ENCODE measurements around the gene NCOR2. TPM values are rescaled to one million over a fixed set of nuclear protein-coding genes. Genes with fewer than 3 reads are reported as not detected.

NCOR2 gene
- total RNA-seq, 4 donors from 2014 or later = 45.3 to 178 (median 99.9) TPM

DNA sequence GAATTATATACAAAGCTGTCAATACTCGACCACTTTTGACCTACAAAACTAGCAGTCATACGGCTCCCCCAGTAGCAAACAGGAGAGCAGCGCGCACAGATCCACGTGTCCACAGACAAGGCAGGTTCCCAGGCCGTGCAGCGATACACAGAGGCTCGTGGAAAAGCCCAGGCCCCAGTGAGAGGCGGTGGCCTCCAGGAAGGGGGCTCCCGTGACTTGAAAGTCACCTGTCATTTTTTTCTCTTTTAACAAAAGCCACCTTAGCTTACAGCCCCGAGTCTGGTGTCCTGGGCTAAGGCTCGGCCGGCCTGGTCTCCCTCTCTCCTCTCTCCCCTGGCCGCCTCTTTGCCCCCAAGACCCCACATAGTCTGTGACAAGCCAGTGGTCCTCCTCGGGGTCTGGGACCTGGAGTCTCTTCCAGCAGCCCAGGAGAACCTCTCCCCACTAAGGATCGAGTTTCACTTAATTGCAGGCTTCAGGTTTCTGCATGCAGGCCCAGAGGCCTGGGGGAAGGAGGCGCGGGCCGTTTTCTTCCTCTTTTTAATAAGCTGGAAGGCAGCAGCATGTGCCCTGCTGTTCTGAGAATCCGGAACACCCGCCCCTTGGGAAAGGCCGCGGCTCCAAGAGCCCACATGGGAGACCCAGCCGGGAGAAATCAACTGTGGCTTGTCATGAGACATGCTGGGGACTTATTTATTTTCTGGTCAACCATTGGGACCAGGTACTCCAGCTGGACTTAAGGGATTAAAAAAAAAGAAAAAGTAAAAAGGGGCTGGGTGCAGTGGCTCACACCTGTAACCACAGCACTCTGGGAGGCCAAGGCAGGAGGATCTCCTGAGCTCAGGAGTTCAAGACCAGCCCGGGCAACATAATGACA, 15.9 kb downstream of the NCOR2 start:
- no peak overlapping the region for H3K4me3 ChIP-seq (replicated peaks in 1 of 3)
- no peaks in the 10 kb centered on the region for H3K9me3 ChIP-seq
- intact Hi-C loops (cut with DNase I) = no loop called here
- no peak for TF ChIP-seq POLR2A (IDR thresholded peaks at IDR 0.05)
- TF ChIP-seq, protein P1, sequence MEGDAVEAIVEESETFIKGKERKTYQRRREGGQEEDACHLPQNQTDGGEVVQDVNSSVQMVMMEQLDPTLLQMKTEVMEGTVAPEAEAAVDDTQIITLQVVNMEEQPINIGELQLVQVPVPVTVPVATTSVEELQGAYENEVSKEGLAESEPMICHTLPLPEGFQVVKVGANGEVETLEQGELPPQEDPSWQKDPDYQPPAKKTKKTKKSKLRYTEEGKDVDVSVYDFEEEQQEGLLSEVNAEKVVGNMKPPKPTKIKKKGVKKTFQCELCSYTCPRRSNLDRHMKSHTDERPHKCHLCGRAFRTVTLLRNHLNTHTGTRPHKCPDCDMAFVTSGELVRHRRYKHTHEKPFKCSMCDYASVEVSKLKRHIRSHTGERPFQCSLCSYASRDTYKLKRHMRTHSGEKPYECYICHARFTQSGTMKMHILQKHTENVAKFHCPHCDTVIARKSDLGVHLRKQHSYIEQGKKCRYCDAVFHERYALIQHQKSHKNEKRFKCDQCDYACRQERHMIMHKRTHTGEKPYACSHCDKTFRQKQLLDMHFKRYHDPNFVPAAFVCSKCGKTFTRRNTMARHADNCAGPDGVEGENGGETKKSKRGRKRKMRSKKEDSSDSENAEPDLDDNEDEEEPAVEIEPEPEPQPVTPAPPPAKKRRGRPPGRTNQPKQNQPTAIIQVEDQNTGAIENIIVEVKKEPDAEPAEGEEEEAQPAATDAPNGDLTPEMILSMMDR (IDR thresholded peaks at IDR 0.05) = no peak
- DNase-seq = peak; percentile 62 to 70
- peak overlapping the region; percentile 76 to 80 (median 78) for H3K27ac ChIP-seq
- 44 to 46% methylated on average over 16 to 24 of the region's 25 CpGs for WGBS, 2 donors
- no peaks in the 10 kb centered on the region for H3K27me3 ChIP-seq
- H3K4me1 ChIP-seq = peaks cover 36 to 48% of the 10 kb centered on the region in 2 donors
- no peaks in the 10 kb centered on the region for H3K36me3 ChIP-seq

- 43 to 46% methylated on average over 7 to 10 of the region's 11 CpGs for WGBS, 2 donors
- TF ChIP-seq POLR2A (IDR thresholded peaks at IDR 0.05) = no peak
- peaks cover 36 to 58% of the 10 kb centered on the region in 2 donors for H3K4me1 ChIP-seq
Measured at GRCh38 chr12:124550123-124551089, 17.0 kb downstream of the NCOR2 start.

DNA sequence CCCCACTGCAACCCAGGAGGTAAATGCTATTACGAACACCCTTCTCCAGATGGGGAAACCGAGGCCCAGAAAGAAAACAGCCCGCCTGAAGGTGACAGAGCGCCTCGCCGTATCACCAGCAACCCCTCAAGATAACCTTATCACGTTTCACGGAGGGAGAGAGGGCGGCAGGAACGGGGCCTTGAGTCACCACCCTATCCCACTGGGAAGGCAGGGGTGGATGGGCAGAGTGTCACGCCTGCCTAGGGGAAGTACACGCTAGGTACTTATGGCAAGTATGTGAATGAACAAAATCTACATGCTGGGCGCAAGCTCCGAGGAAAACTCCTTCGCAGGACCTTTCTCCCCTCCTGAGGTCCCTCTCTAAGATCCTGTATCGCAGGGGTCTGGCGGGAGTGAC, 17.8 kb downstream of the NCOR2 start:
- intact Hi-C loops (cut with DNase I) = no loop called here
- WGBS, 2 donors = 90% methylated on average over 16 to 17 of the region's 17 CpGs
- TF ChIP-seq, protein P1 (IDR thresholded peaks at IDR 0.05) = no peak
- TF ChIP-seq POLR2A (IDR thresholded peaks at IDR 0.05) = no peak

More at GRCh38 chr12:124550123-124551089, 17.0 kb downstream of the NCOR2 start:
- Histone ChIP-seq H3K9me3 (no peaks in the 10 kb centered on the region), H3K36me3 (no peaks in the 10 kb centered on the region), H3K4me3 (replicated peaks in 1 of 3) (no peak overlapping the region), H3K27ac (peak overlapping the region; percentile 76 to 80 (median 78)), H3K27me3 (no peaks in the 10 kb centered on the region)
- intact Hi-C loops (cut with DNase I) = no loop called here
- peak; percentile 26 to 36 for DNase-seq

GRCh38 chr12:124548854-124549378, 18.5 kb downstream of the NCOR2 start:
- Histone ChIP-seq H3K4me1 (peaks cover 36 to 67% of the 10 kb centered on the region in 2 donors), H3K27me3 (no peaks in the 10 kb centered on the region), H3K4me3 (replicated peaks in 1 of 3) (no peak overlapping the region), H3K27ac (peak overlapping the region in 2 of 3 donors; percentile 56 to 78), H3K9me3 (no peaks in the 10 kb centered on the region), H3K36me3 (no peaks in the 10 kb centered on the region)
- intact Hi-C loops (cut with DNase I) = no loop called here
- DNase-seq = peak; percentile 46 to 50
- TF ChIP-seq, protein P1 (IDR thresholded peaks at IDR 0.05) = no peak
- no peak for TF ChIP-seq POLR2A (IDR thresholded peaks at IDR 0.05)
- WGBS, 2 donors = 57 to 62% methylated on average over 22 to 24 of the region's 24 CpGs

More for the DNA sequence above, 17.8 kb downstream of the NCOR2 start:
- Histone ChIP-seq H3K27ac (peak overlapping the region in 2 of 3 donors; percentile 78 to 80), H3K27me3 (no peaks in the 10 kb centered on the region), H3K4me1 (peaks cover 36 to 63% of the 10 kb centered on the region in 2 donors), H3K9me3 (no peaks in the 10 kb centered on the region), H3K36me3 (no peaks in the 10 kb centered on the region), H3K4me3 (replicated peaks in 1 of 3) (no peak overlapping the region)
- no peak for DNase-seq

- H3K4me1 ChIP-seq = peaks cover 49 to 80% of the 10 kb centered on the region in 2 donors
- WGBS, 2 donors = 96 to 99% methylated on average over 3 of the region's 3 CpGs
- intact Hi-C loops (cut with DNase I) = no loop called here
- H3K27ac ChIP-seq = no peak overlapping the region
- H3K4me3 ChIP-seq (replicated peaks in 1 of 3) = no peak overlapping the region
- H3K9me3 ChIP-seq = no peaks in the 10 kb centered on the region
- no peaks in the 10 kb centered on the region for H3K27me3 ChIP-seq
- DNase-seq = no peak
- TF ChIP-seq POLR2A (IDR thresholded peaks at IDR 0.05) = no peak
- TF ChIP-seq, protein P1 (IDR thresholded peaks at IDR 0.05) = no peak
- H3K36me3 ChIP-seq = no peaks in the 10 kb centered on the region
Measured at GRCh38 chr12:124547626-124548025, 19.8 kb downstream of the NCOR2 start.
